GM19372 (cell line): ENCODE data around the gene SDHA.
A peak's percentile ranks its signal among the peaks of the same experiment; 100 is the strongest.

Experiments used
- ATAC-seq: cut with Tn5 transposase; IDR thresholded peaks from one replicate; pipeline ENCODE4 v1.9.1; 2021; ENCODE audit warnings: mild to moderate bottlenecking, low read depth, moderate library complexity; ENCODE audit not compliant: unreplicated experiment

Gene SDHA

GRCh38 chr5:217494-218456 is at the start of gene SDHA, which contains the start of gene CCDC127:
TSS of gene SDHA (plus strand) at chr5:218320. CDS start at chr5:218356, 36 bp downstream.
TSS of gene CCDC127 (minus strand) at chr5:218153. CDS start at chr5:216849, 1,304 bp downstream.
- ATAC-seq: peak; percentile 73

- no peak for ATAC-seq
Measured at GRCh38 chr5:169071-169727, 48.9 kb upstream of the SDHA start.

GRCh38 chr5:169728-170094 is 48.4 kb upstream of the SDHA start:
- no peak for ATAC-seq

DNA sequence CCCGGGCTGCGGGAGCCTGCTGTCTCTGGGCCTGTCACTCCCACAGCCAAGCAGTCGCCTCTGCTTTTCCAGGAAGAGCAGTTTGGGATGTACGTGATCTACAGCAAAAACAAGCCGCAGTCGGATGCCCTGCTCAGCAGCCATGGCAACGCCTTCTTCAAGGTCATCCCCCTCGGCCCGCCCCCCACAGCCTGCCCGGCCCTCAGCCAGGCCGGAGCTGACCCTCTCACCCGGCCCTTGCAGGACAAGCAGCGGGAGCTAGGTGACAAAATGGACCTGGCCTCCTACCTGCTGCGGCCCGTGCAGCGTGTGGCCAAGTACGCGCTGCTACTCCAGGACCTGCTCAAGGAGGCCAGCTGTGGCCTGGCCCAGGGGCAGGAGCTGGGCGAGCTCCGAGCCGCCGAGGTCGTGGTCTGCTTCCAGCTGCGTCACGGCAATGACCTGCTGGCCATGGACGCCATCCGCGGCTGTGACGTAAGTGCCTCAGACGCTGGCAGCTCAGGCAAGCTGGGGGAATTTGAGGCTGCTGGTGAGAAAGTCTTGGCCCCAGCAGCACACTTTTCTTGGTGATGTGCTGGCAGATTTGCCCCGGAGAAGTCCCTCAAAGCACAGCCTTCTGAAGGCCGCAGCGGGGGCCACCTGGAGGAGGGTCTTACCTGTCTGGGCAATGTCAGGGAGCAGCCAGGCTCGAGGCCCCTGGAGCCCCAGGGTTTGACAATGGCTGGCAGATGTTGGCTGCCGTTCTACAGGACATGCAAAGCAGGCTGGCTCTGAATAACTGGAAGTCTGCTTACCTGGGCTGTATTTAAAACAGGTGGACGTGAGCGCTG is 46.9 kb upstream of the SDHA start:
- no peak for ATAC-seq

DNA sequence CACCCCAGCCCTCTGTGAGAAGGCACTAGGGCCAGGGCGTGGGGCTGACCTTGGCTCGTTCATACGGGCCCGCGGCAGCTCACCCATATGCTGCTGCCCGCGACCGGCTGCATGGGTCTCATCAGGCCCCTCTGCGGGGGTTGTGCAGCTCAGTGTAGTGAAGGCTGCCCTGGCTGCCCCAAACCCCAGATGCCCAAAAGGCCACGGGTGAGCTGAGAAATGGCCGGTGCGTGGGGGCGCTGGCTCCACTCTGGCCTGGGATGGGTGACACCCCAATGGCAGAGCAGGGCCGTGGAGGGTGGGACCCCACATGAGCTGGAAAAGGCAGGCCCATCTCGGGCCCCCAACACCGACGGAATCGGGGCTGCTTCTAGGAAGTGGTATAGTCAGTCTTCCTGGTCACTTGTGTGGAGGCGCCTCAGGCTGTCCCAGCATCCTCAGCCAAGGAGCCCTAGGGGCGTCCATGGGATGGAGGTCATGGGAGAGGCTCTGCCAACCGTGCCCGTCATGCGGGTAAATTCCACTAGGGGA is 46.3 kb upstream of the SDHA start:
- ATAC-seq: no peak

- ATAC-seq: no peak
Measured at GRCh38 chr5:172421-172820, 45.7 kb upstream of the SDHA start.

DNA sequence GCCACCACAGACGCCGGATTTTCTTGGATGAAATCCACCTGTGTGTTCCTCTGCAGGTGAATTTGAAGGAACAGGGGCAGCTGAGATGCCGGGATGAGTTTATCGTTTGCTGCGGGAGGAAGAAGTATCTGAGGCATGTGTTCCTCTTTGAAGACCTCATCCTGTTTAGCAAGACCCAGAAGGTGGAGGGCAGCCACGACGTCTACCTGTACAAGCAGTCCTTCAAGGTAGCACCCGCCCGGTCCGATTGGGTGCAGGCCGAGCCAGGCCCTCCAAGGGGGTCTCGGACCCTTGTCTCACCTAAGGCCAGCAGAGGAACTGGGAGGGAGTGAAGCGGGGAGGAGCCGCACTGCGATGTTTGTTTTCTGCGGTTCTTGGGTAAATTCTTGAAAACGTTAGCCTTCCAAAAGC is 45.3 kb upstream of the SDHA start:
- no peak for ATAC-seq

DNA sequence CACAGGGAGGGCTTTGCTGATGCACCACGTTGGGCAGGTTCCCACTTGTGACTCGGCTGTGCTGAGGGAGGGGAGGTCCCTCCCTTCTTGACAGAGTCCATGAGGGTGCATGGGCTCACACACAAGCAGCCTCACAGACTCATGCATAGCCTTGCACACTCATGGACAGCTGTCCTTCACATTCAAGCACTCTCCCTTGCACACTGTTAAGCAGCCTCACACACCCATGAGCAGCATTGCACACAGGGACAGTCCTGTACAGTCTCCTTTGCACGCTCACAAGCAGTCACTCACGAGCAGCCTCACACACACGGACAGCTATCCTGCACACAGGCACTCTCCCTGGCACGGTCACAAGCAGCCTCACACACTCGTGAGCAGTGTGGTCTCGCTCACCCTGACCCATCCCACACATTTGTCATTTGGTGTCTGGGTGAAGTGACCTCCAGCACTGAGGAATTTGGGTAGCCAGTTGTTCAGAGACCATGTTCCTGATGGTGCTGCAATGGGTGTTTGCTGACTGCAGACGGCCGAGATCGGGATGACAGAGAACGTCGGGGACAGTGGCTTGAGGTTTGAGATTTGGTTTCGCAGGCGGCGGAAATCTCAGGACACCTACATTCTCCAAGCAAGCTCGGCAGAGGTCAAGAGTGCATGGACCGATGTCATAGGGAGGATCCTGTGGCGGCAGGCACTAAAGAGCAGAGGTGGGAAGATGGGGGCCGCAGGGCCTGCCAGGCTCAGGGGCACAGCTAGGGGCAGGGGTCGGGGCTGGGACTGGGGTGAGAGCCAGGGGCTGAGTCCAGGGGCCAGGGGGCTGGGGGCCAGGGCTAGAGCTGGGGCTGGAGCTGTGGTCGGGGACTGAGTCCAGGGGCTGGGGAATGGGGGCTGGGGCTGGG is 44.5 kb upstream of the SDHA start:
- no peak for ATAC-seq

- ATAC-seq: no peak
Measured at GRCh38 chr5:174291-174600, 43.9 kb upstream of the SDHA start.

DNA sequence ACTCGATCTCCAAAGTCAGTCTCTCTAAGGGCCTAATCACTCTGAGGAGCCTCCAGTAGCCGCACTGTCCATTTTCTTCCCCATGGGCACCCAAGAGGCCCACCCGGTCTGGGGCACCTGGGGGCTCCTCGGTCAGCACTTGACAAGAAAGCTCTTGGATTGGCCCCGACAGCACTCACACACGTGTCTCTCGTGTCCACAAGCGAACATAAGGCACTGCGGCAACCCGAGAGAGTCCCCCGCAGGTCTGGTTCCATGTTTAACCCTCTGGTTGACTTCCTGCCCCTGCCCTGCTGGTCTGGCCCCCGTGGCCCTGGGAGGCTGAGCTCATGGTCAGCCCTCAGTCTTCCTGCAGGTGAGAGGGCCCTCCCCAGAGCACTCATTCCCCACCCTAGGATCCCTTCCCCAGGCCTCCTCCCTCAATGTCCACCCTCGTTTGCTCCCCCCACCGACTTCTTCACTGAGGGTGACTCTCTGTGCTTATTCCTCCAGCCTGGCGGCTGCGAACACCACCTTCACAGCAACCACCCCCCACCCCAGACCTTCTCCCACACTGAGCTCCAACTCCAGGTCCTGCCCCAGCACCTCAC is 43.1 kb upstream of the SDHA start:
- ATAC-seq: no peak

DNA sequence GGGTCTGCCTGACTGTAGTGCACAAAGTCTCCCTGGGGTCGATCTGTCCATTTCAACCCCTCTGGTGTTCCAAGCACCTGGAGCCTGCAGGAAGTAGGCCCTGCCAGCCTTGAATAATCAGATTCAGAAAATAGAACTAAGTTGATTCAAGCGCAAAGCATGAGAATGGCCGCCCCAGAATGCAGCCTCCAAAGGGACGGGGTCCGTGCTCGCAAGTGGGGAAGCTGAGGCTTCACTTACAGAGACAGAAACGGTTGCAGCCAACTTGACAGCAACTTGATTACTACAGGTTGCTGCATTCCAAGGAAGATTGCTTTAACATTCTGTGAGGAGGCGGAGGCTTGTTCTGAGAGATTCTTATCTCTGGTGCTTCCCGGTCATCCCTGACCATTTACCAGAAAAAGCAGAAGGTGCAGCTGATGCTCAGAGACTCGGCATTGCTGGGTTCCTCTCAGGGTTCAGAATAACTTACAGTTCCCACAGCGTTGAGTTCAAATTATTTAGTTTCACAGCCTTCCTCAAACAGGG is 41.8 kb upstream of the SDHA start:
- ATAC-seq: no peak

- ATAC-seq: no peak
Measured at GRCh38 chr5:178110-178509, 40.0 kb upstream of the SDHA start.

GRCh38 chr5:179401-179800 is 38.7 kb upstream of the SDHA start:
- no peak for ATAC-seq

DNA sequence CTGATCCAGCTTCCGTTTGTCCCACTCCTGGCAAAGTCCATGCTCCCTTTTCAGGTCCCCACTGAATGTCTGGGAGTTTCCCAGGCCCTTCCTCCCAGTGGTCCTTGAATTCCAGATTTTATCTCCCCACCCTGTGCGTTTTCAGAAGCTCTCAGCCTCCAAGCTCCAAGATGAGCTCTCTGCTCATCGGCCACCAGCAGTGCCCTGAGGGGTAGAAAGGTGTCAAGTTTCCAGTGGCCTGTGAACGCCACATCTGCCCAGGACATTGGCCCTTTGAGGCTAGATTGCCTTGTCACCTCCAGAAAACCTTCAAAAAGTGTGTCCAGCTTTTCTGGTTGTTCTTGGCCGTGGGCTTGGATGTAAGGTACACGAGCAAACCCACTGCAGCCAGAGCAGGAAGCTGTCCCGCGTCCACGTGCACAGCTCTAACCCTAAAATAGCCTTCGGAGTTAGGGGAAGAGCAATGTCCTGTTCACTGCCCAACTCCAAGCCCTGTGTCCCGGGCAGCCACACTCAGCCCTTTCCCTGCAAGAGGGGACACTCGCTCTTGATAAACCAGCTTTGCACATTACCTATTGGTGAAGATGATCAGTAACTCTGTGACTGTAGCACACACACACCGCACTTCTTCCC is 37.7 kb upstream of the SDHA start:
- ATAC-seq: no peak

DNA sequence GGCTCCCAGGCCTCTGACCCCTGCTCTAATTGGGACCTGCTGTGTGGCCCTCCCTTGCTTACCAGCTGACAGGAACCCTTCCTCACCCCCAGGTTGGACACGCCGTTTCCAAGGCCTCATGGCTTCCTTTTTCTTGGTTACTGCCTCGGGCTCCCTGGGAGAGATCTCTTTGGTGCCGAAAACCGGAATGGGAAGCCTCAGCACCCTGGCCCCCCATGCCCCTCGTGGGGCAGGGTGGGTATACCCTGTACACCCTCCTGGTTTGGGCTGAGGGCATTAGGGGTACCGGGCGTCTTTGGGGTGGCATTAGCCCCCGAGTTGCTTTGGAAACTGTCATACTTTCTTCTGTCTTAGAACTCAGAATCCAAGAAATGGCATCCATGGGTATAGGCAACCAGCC is 37.0 kb upstream of the SDHA start:
- ATAC-seq: no peak

GRCh38 chr5:181566-181965 is 36.6 kb upstream of the SDHA start:
- ATAC-seq: no peak

- ATAC-seq: no peak
Measured at GRCh38 chr5:182126-182525, 36.0 kb upstream of the SDHA start.

DNA sequence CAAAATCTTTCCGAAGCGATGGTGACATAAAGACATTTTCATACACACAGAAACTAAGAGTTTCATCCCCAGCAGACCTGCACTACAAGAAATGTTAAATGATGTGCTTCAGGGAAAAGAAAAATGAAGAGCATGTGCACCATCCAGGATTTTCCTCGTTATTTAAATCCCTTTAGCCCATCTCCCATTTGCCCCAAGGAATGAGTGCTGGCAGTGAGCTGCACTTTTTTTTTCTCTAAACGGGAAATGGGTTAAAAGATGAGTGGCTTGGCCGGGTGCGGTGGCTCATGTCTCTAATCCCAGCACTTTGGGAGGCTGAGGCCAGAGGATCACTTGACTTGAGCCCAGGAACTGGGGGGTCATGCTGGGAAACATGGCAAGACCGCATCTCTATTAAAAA is 33.6 kb upstream of the SDHA start:
- ATAC-seq: no peak
